Motor neuron (in vitro differentiated cells): Measurements from ENCODE around the gene PARP9. TPM values are rescaled to one million over a fixed set of nuclear protein-coding genes. Genes with fewer than 3 reads are reported as not detected.
"Not testable (repeated sequence)": the region's sequence is repeated elsewhere in the genome, so short reads cannot be mapped to it uniquely, and the experiment has no call there.

Experiments used
- ATAC-seq, 8 experiments: fragments of 200-7000 bp; cut with Tn5 transposase; replicated peaks in 6 of 8; 2 replicates each; pipeline ENCODE4 v1.8.0; 2021; ENCODE audit warnings: mild to moderate bottlenecking in 8 of 8, moderate library complexity in 8 of 8
- H3K27ac ChIP-seq, 2 donors: fragments of 250-450 bp; sonication (Bioruptor Pico); 2 replicates each; pipeline ENCODE4 v1.9.0; 2021; ENCODE audit warnings: antibody characterized with exemption in 2 of 2, mild to moderate bottlenecking in 2 of 2, moderate library complexity in 1 of 2
- H3K4me1 ChIP-seq, 2 donors: fragments of 250-450 bp; sonication (Bioruptor Pico); replicated peaks in 1 of 2; 2 replicates each; pipeline ENCODE4 v1.6.1; 2021; ENCODE audit warnings: antibody characterized with exemption in 2 of 2, mild to moderate bottlenecking in 2 of 2, moderate library complexity in 1 of 2
- H3K4me3 ChIP-seq, 5 donors: fragments of 250-450 bp; sonication (Bioruptor Pico); 2 replicates each; pipeline ENCODE4 v1.9.0; 2021; ENCODE audit warnings: antibody characterized with exemption in 5 of 5, mild to moderate bottlenecking in 5 of 5, moderate library complexity in 4 of 5
- WGBS, 10 experiments: fragments of 450-650 bp; shearing (Covaris generic); methylation state at CpG; one replicate each; pipeline ENCODE4 v1.0.0; 2022; 5-methylcytosine and 5-hydroxymethylcytosine counted together
- in situ Hi-C, 9 experiments: fragments of 400-800 bp; cut with MboI; loops; one replicate each; pipeline ENCODE4 v1.15.0; 2021; ENCODE audit warnings: low sequenced_read_pairs in 9 of 9, low pct_unique_long_range_greater_than_20kb in 2 of 9; ENCODE audit not compliant: unreplicated experiment in 9 of 9
- total RNA-seq, 8 experiments: library from RNA; unstranded; fragments of 300-600 nt; gene quantifications; 2 replicates each; pipeline versions ENCODE4 v1.2.3 to v1.2.4, GENCODE V29; 2022

PARP9 gene
- total RNA-seq, 8 experiments from 2014 or later, result 0.33 to 139 (median 9.8) TPM

- WGBS, 10 experiments, result 4 to 30% (median 9%) methylated on average over 2 to 18 of the region's 19 CpGs
- in situ Hi-C loops, result no loop called here
- Histone ChIP-seq H3K27ac (peak overlapping the region; percentile 93), H3K4me3 (peak overlapping the region; percentile 59 to 93 (median 81)), H3K4me1 (peaks cover 6 to 15% of the 10 kb centered on the region in 2 donors)
- ATAC-seq, result no peak
Measured at GRCh38 chr3:122513386-122514122, 50.5 kb downstream of the PARP9 start.

GRCh38 chr3:122512284-122512683 lies 51.8 kb downstream of the PARP9 start:
- ATAC-seq, result no peak
- peaks cover 6 to 15% of the 10 kb centered on the region in 2 donors for H3K4me1 ChIP-seq
- no peak overlapping the region for H3K4me3 ChIP-seq
- WGBS, 10 experiments, result 80 to 97% (median 90%) methylated on average over 1 to 15 of the region's 15 CpGs; no CpG with 5 or more reads in 2 of the 10 experiments
- in situ Hi-C loops, result no loop called here
- H3K27ac ChIP-seq, result no peak overlapping the region

GRCh38 chr3:122510878-122511535 lies 53.1 kb downstream of the PARP9 start:
- 87 to 100% (median 98%) methylated on average over 1 to 7 of the region's 8 CpGs for WGBS, 10 experiments
- H3K27ac ChIP-seq, result no peak overlapping the region
- in situ Hi-C loops, result no loop called here
- peaks cover 6 to 15% of the 10 kb centered on the region in 2 donors for H3K4me1 ChIP-seq
- no peak for ATAC-seq
- H3K4me3 ChIP-seq, result no peak overlapping the region

- ATAC-seq, H3K4me3 ChIP-seq, H3K27ac ChIP-seq, in situ Hi-C loops: not testable (repeated sequence)
- WGBS, 10 experiments, result 87 to 100% (median 94%) methylated on average over 2 to 7 of the region's 9 CpGs; no CpG with 5 or more reads in 1 of the 10 experiments
- peaks cover 2 to 15% of the 10 kb centered on the region in 2 donors for H3K4me1 ChIP-seq
Measured at GRCh38 chr3:122508944-122509343, 55.2 kb downstream of the PARP9 start.

- Histone ChIP-seq H3K4me3 (no peak overlapping the region), H3K27ac (no peak overlapping the region), H3K4me1 (peaks cover under 1 to 11% of the 10 kb centered on the region in 2 donors)
- 86 to 100% (median 97%) methylated on average over 1 to 2 of the region's 2 CpGs; no CpG with 5 or more reads in 2 of the 10 experiments for WGBS, 10 experiments
- in situ Hi-C loops, result no loop called here
- ATAC-seq, result no peak
Measured at GRCh38 chr3:122508135-122508914, 55.8 kb downstream of the PARP9 start.

GRCh38 chr3:122506450-122506849 lies 57.6 kb downstream of the PARP9 start:
- WGBS, 10 experiments, result 83 to 100% (median 97%) methylated on average over 1 of the region's 1 CpG
- no peak for ATAC-seq
- no peak overlapping the region for H3K4me3 ChIP-seq
- H3K27ac ChIP-seq, result no peak overlapping the region
- no peaks in the 10 kb centered on the region for H3K4me1 ChIP-seq
- in situ Hi-C loops, result no loop called here

- Histone ChIP-seq H3K27ac (no peak overlapping the region), H3K4me3 (no peak overlapping the region), H3K4me1 (no peaks in the 10 kb centered on the region)
- 29 to 100% (median 94%) methylated on average over 1 to 2 of the region's 2 CpGs for WGBS, 10 experiments
- in situ Hi-C loops, result no loop called here
- no peak for ATAC-seq
Measured at GRCh38 chr3:122505676-122506075, 58.4 kb downstream of the PARP9 start.

- H3K27ac ChIP-seq, result no peak overlapping the region
- 89 to 100% (median 100%) methylated on average over 1 to 2 of the region's 2 CpGs; no CpG with 5 or more reads in 2 of the 10 experiments for WGBS, 10 experiments
- no peaks in the 10 kb centered on the region for H3K4me1 ChIP-seq
- no peak for ATAC-seq
- in situ Hi-C loops, result no loop called here
- H3K4me3 ChIP-seq, result no peak overlapping the region
Measured at GRCh38 chr3:122502941-122503340, 61.2 kb downstream of the PARP9 start.

- in situ Hi-C loops, result no loop called here
- no peaks in the 10 kb centered on the region for H3K4me1 ChIP-seq
- WGBS, 10 experiments, result 50 to 100% (median 79%) methylated on average over 1 to 2 of the region's 2 CpGs; no CpG with 5 or more reads in 4 of the 10 experiments
- no peak overlapping the region for H3K4me3 ChIP-seq
- H3K27ac ChIP-seq, result no peak overlapping the region
- ATAC-seq, result peak in 1 of 8 experiments; percentile 23
Measured at GRCh38 chr3:122502139-122502538, 62.0 kb downstream of the PARP9 start.

GRCh38 chr3:122500964-122501363 lies 63.1 kb downstream of the PARP9 start:
- WGBS, 10 experiments, result 70 to 100% (median 90%) methylated on average over 2 to 5 of the region's 6 CpGs; no CpG with 5 or more reads in 1 of the 10 experiments
- not testable (repeated sequence) for ATAC-seq

GRCh38 chr3:122498152-122498551 lies 65.9 kb downstream of the PARP9 start:
- Histone ChIP-seq H3K4me3 (no peak overlapping the region), H3K27ac (no peak overlapping the region), H3K4me1 (no peaks in the 10 kb centered on the region)
- WGBS, 10 experiments, result 0 to 67% (median 40%) methylated on average over 1 of the region's 1 CpG; no CpG with 5 or more reads in 5 of the 10 experiments
- in situ Hi-C loops, result no loop called here
- ATAC-seq, result no peak

More at GRCh38 chr3:122500964-122501363, 63.1 kb downstream of the PARP9 start:
- H3K4me3 ChIP-seq, H3K27ac ChIP-seq, H3K4me1 ChIP-seq, in situ Hi-C loops: not testable (repeated sequence)

- WGBS, 10 experiments, result 0 to 100% (median 55%) methylated on average over 1 of the region's 1 CpG; no CpG with 5 or more reads in 2 of the 10 experiments
- no peak overlapping the region for H3K27ac ChIP-seq
- H3K4me3 ChIP-seq, result no peak overlapping the region
- in situ Hi-C loops, result no loop called here
- H3K4me1 ChIP-seq, result no peaks in the 10 kb centered on the region
- ATAC-seq, result peak in 2 of 8 experiments; percentile 87 to 92
Measured at GRCh38 chr3:122497425-122497824, 66.7 kb downstream of the PARP9 start.

GRCh38 chr3:122496508-122496907 lies 67.6 kb downstream of the PARP9 start:
- H3K4me1 ChIP-seq, result no peaks in the 10 kb centered on the region
- in situ Hi-C loops, result no loop called here
- H3K27ac ChIP-seq, result peak overlapping the region in 1 of 2 donors; percentile 69
- WGBS, 10 experiments, result 40 to 100% (median 83%) methylated on average over 1 to 2 of the region's 2 CpGs; no CpG with 5 or more reads in 2 of the 10 experiments
- H3K4me3 ChIP-seq, result no peak overlapping the region
- peak in 3 of 8 experiments; percentile 30 to 79 (median 42) for ATAC-seq
